Fibroblast of lung (primary cell): ENCODE measurements around the gene KRTAP9-4.

ENCODE experiments used
- CTCF ChIP-seq, 2 donors: IDR thresholded peaks in 1 of 2; conservative IDR thresholded peaks in 1 of 2; 1 replicate in 1 of 2; 2 replicates in 1 of 2; pipeline ENCODE4 v1.5.1; 2011 to 2012; ENCODE audit warnings: low read length in 2 of 2, control low read depth in 1 of 2, inconsistent platforms in 1 of 2, low read depth in 1 of 2, mild to moderate bottlenecking in 1 of 2
- EZH2 ChIP-seq: IDR thresholded peaks from 2 replicates; pipeline ENCODE4 v1.5.1; 2012; ENCODE audit warnings: low read length, control low read depth, mild to moderate bottlenecking; ENCODE audit errors: missing control alignments

- TF ChIP-seq CTCF (conservative IDR thresholded peaks at IDR 0.05 in 1 of 2, IDR thresholded peaks at IDR 0.05 in 1 of 2; ENCODE audit: low read depth in 1 of 2, low read length in 2 of 2) (no peak), EZH2 (no peak)
Measured at GRCh38 chr17:41298458-41299135, 49.1 kb downstream of the KRTAP9-4 start.
